Trophoblast cell (in vitro differentiated cells and primary cell): ENCODE results near the gene CHMP4A.

Experiments
- DNase-seq, 2 donors: peaks; one replicate each; pipeline ENCODE4 v3.0.0-alpha.2; 2016
- H2AFZ ChIP-seq: 2 replicates; pipeline ENCODE4 v1.6.1; 2013; ENCODE audit warnings: low read length, moderate library complexity, mild to moderate bottlenecking; ENCODE audit not compliant: insufficient read depth, poor library complexity
- H2AK5ac ChIP-seq: 2 replicates; pipeline ENCODE4 v1.6.1; 2013; ENCODE audit warnings: mild to moderate bottlenecking, low read length
- H2BK120ac ChIP-seq: 2 replicates; pipeline ENCODE4 v1.6.1; 2013; ENCODE audit warnings: low read length, mild to moderate bottlenecking, moderate library complexity; ENCODE audit not compliant: insufficient read depth, poor library complexity
- H2BK12ac ChIP-seq: 2 replicates; pipeline ENCODE4 v1.6.1; 2013; ENCODE audit warnings: mild to moderate bottlenecking, low read length, moderate library complexity
- H2BK5ac ChIP-seq: 2 replicates; pipeline ENCODE4 v1.6.1; 2013; ENCODE audit warnings: low read length, low read depth, moderate library complexity, mild to moderate bottlenecking; ENCODE audit not compliant: poor library complexity
- H3K14ac ChIP-seq: 2 replicates; pipeline ENCODE4 v1.6.1; 2013; ENCODE audit warnings: mild to moderate bottlenecking, low read length
- H3K18ac ChIP-seq: 2 replicates; pipeline ENCODE4 v1.6.1; 2013; ENCODE audit warnings: mild to moderate bottlenecking, low read length
- H3K23ac ChIP-seq: 2 replicates; pipeline ENCODE4 v1.6.1; 2013; ENCODE audit warnings: low read length
- H3K27ac ChIP-seq: 2 replicates; pipeline ENCODE4 v1.5.1; 2013; ENCODE audit warnings: low read depth, mild to moderate bottlenecking, inconsistent platforms, low read length, moderate library complexity
- H3K27me3 ChIP-seq: 2 replicates; pipeline ENCODE4 v1.6.1; 2013; ENCODE audit warnings: inconsistent platforms, mild to moderate bottlenecking, low read length, moderate library complexity; ENCODE audit not compliant: insufficient read depth
- H3K36me3 ChIP-seq, 2 experiments: 1 replicate in 1 of 2; 2 replicates in 1 of 2; pipeline ENCODE4 v1.6.1; 2013; ENCODE audit warnings: low read length in 2 of 2, mild to moderate bottlenecking in 2 of 2, moderate library complexity in 1 of 2; ENCODE audit not compliant: insufficient read depth in 2 of 2, control insufficient read depth in 1 of 2
- H3K4ac ChIP-seq: 2 replicates; pipeline ENCODE4 v1.6.1; 2013; ENCODE audit warnings: low read depth, mild to moderate bottlenecking, low read length, moderate library complexity
- H3K4me1 ChIP-seq, 2 experiments: 1 replicate in 1 of 2; 2 replicates in 1 of 2; pipeline ENCODE4 v1.6.1; 2013; ENCODE audit warnings: low read length in 2 of 2, mild to moderate bottlenecking in 2 of 2, moderate library complexity in 1 of 2; ENCODE audit not compliant: insufficient read depth in 2 of 2, control insufficient read depth in 1 of 2
- H3K4me2 ChIP-seq: 2 replicates; pipeline ENCODE4 v1.6.1; 2013; ENCODE audit warnings: inconsistent platforms, mild to moderate bottlenecking, low read length, moderate library complexity
- H3K4me3 ChIP-seq: 2 replicates; pipeline ENCODE4 v1.5.1; 2013; ENCODE audit warnings: mild to moderate bottlenecking, low read depth, low read length, inconsistent platforms
- H3K79me1 ChIP-seq: one replicate; pipeline ENCODE4 v1.6.1; 2013; ENCODE audit warnings: low read length
- H3K79me2 ChIP-seq: 2 replicates; pipeline ENCODE4 v1.6.1; 2013; ENCODE audit warnings: low read length, mild to moderate bottlenecking; ENCODE audit not compliant: control insufficient read depth, insufficient read depth, poor library complexity
- H3K9ac ChIP-seq: 2 replicates; pipeline ENCODE4 v1.6.1; 2013; ENCODE audit warnings: mild to moderate bottlenecking, low read length
- H3K9me3 ChIP-seq: 2 replicates; pipeline ENCODE4 v1.6.1; 2013; ENCODE audit warnings: low read depth, mild to moderate bottlenecking, control low read depth, inconsistent platforms, low read length; ENCODE audit not compliant: insufficient read depth
- H4K12ac ChIP-seq: 2 replicates; pipeline ENCODE4 v1.6.1; 2013; ENCODE audit warnings: low read depth, mild to moderate bottlenecking, low read length, moderate library complexity
- H4K8ac ChIP-seq: 2 replicates; pipeline ENCODE4 v1.6.1; 2013; ENCODE audit warnings: low read depth, mild to moderate bottlenecking, low read length, moderate library complexity
- H4K91ac ChIP-seq: one replicate; pipeline ENCODE4 v1.6.1; 2013; ENCODE audit warnings: low read depth, mild to moderate bottlenecking, low read length, moderate library complexity
- WGBS: extraction: QIAGEN DNeasy Blood & Tissue Kit; methylation state at CpG from one replicate; pipeline ENCODE4 v1.1.7; 2013; ENCODE audit warnings: missing lambda C conversion rate; ENCODE audit not compliant: insufficient read length, insufficient coverage; ENCODE audit errors: extremely low coverage; 5-methylcytosine and 5-hydroxymethylcytosine counted together

The CHMP4A gene

DNA sequence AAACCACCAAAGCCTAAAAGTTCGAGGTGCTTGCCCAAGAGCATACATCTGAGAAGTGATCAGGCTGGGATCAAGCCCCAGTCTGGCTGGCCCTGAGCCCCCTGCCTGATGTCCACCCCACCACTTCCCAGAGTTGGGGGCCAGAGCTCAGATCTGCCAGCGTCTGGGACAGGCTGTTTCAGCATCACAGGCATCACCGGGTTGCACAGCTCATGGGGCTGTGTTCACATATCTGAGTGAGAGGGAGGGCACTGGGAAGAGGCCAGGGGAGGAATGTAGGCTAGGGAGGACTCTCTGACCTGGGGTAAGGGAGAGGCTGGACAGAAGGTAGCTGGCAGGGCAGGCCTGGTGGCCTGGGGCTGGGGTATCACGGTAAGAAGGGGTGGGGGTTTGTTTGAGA, 43.7 kb upstream of the CHMP4A start:
- H3K27me3 ChIP-seq = no peaks in the 10 kb centered on the region
- no CpG with 5 or more reads among the region's 4 CpGs for WGBS
- H3K14ac ChIP-seq = no peak overlapping the region
- H2BK120ac ChIP-seq = no peak overlapping the region
- H3K23ac ChIP-seq = no peak overlapping the region
- H2AFZ ChIP-seq = no peak overlapping the region
- H3K4me2 ChIP-seq = no peak overlapping the region
- no peak overlapping the region for H3K18ac ChIP-seq
- no peak overlapping the region for H4K8ac ChIP-seq
- DNase-seq = no peak
- no peak overlapping the region for H2AK5ac ChIP-seq
- no peak overlapping the region for H2BK5ac ChIP-seq
- H3K4me1 ChIP-seq = peaks cover 5 to 11% of the 10 kb centered on the region in 2 experiments
- no peaks in the 10 kb centered on the region for H3K79me2 ChIP-seq
- no peak overlapping the region for H4K91ac ChIP-seq
- peaks cover 5% of the 10 kb centered on the region for H3K79me1 ChIP-seq
- no peak overlapping the region for H3K27ac ChIP-seq
- H3K9me3 ChIP-seq = peaks cover 1% of the 10 kb centered on the region
- no peak overlapping the region for H3K4me3 ChIP-seq
- H4K12ac ChIP-seq = no peak overlapping the region
- no peak overlapping the region for H2BK12ac ChIP-seq
- H3K36me3 ChIP-seq = peaks cover 63 to 68% of the 10 kb centered on the region in 2 experiments
- no peak overlapping the region for H3K4ac ChIP-seq
- no peak overlapping the region for H3K9ac ChIP-seq

DNA sequence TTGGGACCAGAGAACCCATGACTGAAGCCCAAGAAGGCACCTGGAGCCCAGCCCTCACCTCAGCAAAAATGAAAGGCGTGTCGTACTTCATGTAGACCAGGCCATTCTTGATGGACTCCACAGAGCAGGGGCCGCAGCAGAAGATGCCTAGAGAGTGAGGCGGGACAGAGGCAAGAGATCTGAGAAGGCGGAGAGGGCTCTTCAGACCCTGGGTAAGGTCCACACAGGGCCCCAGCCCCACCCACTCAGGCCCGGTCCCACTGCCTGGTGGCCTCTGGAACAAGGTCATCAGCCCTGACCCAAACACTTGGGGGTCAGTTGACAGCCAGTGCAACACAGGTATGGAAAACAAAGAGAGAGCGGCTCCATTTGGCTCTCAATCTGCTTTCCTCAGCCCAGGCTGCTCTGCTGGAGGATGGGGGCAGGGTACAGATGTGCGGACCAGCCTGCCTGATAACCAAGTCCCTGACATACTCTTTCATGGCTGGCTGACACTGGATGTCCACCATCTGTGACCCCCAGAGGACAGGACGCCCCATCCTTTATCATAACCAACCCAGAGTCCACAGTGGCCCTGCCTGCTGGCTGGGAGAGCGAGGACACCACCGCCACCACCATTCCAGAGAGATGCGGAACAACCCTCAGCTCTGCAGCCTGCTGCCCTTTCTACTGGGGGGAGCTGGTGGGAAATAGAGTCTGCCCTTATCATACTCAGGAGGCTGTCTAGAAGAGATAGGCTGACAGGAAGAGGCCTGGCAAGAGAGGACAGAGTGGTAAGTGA, 42.8 kb upstream of the CHMP4A start:
- Histone ChIP-seq H2BK120ac (no peak overlapping the region), H2BK12ac (no peak overlapping the region), H3K14ac (no peak overlapping the region), H4K8ac (no peak overlapping the region), H4K91ac (no peak overlapping the region), H4K12ac (no peak overlapping the region), H3K4me3 (no peak overlapping the region), H2AFZ (no peak overlapping the region), H2BK5ac (no peak overlapping the region), H3K4ac (no peak overlapping the region), H3K9ac (no peak overlapping the region), H3K27ac (no peak overlapping the region), H3K4me1 (peaks cover 3 to 6% of the 10 kb centered on the region in 2 experiments), H3K9me3 (peaks cover 1% of the 10 kb centered on the region), H3K36me3 (peaks cover 68 to 72% of the 10 kb centered on the region in 2 experiments), H3K79me1 (peaks cover 3% of the 10 kb centered on the region), H3K79me2 (no peaks in the 10 kb centered on the region), H3K4me2 (no peak overlapping the region), H3K23ac (no peak overlapping the region), H2AK5ac (no peak overlapping the region), H3K18ac (no peak overlapping the region), H3K27me3 (no peaks in the 10 kb centered on the region)
- WGBS = no CpG with 5 or more reads among the region's 12 CpGs
- DNase-seq = no peak

DNA sequence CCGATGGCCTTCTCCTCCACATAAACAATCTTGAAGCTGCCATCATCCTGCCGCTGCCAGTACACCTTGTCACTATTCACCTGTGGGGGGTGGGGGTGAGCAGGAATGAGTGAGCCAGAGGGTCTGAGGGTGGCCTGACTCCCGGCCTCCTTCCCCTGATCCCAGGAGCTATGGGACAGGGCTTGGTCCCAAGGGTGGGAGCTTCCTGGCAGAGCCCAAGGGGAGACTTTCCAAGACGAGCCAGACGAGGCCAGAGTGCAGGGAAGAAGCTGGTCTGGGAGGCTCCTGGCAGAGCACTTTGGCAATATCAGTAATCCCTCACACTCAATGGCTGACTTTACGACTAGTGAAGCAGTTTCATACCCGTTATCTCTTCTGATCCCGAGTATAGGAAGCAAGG, 42.1 kb upstream of the CHMP4A start:
- no peak overlapping the region for H2BK12ac ChIP-seq
- no peak overlapping the region for H3K9ac ChIP-seq
- no peak overlapping the region for H4K91ac ChIP-seq
- no peaks in the 10 kb centered on the region for H3K79me2 ChIP-seq
- H3K4me1 ChIP-seq = peaks cover 3 to 4% of the 10 kb centered on the region in 2 experiments
- no peak overlapping the region for H2BK120ac ChIP-seq
- no peak overlapping the region for H3K27ac ChIP-seq
- no peak overlapping the region for H3K4ac ChIP-seq
- H3K4me3 ChIP-seq = no peak overlapping the region
- H4K8ac ChIP-seq = no peak overlapping the region
- H2AK5ac ChIP-seq = no peak overlapping the region
- no peak overlapping the region for H3K4me2 ChIP-seq
- no peak overlapping the region for H2AFZ ChIP-seq
- H3K18ac ChIP-seq = no peak overlapping the region
- no peak overlapping the region for H3K14ac ChIP-seq
- DNase-seq = no peak
- H3K23ac ChIP-seq = no peak overlapping the region
- no CpG with 5 or more reads among the region's 8 CpGs for WGBS
- peaks cover 1% of the 10 kb centered on the region for H3K9me3 ChIP-seq
- no peak overlapping the region for H2BK5ac ChIP-seq
- H3K79me1 ChIP-seq = peaks cover 3% of the 10 kb centered on the region
- peaks cover 65 to 70% of the 10 kb centered on the region in 2 experiments for H3K36me3 ChIP-seq
- H3K27me3 ChIP-seq = no peaks in the 10 kb centered on the region
- H4K12ac ChIP-seq = no peak overlapping the region

DNA sequence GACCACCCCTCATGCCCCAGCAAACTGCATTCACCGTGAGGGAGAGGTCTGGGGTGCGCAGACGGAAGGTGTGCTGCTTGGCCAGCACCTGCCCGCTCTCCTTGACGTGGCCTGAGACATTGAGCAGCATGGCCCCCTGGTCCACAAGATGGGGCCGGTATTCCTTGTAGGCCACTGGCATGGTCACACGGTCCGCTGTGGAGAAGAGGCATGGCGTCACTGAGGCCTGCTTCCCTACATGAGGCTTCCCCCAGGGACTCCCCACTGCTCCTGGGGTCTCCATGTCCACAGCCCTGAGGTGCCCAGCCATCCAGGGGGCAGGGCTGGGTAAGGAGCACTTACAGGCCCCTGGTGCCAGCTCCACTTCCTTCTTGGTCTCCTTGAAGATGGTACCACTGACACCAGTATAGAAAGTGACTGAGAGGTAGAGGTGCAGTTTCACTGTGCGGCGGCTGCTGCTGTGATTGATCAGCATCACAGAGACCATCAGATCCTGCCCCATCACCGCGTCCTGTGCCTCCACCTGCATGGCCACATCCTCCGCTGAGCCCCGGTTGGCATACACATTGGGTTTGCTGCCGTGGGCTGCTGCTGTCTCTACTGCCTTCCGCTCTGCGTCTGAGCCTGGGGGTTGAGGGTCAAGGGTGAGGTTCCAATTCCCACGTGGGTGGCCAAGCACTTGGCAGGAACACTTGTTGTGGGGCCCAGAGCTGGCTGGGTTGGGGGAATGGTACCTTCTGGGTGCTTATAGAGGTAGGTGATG, 41.5 kb upstream of the CHMP4A start:
- no peak overlapping the region for H4K12ac ChIP-seq
- H2AK5ac ChIP-seq = no peak overlapping the region
- peaks cover 3 to 4% of the 10 kb centered on the region in 2 experiments for H3K4me1 ChIP-seq
- peaks cover 3% of the 10 kb centered on the region for H3K79me1 ChIP-seq
- H4K8ac ChIP-seq = no peak overlapping the region
- no peak overlapping the region for H3K23ac ChIP-seq
- no peak for DNase-seq
- H4K91ac ChIP-seq = no peak overlapping the region
- H3K18ac ChIP-seq = no peak overlapping the region
- no peak overlapping the region for H2BK12ac ChIP-seq
- peaks cover 64 to 67% of the 10 kb centered on the region in 2 experiments for H3K36me3 ChIP-seq
- H3K79me2 ChIP-seq = no peaks in the 10 kb centered on the region
- no peaks in the 10 kb centered on the region for H3K27me3 ChIP-seq
- H3K27ac ChIP-seq = no peak overlapping the region
- no peak overlapping the region for H2BK120ac ChIP-seq
- no peak overlapping the region for H3K14ac ChIP-seq
- no peak overlapping the region for H3K4me2 ChIP-seq
- no CpG with 5 or more reads among the region's 19 CpGs for WGBS
- no peak overlapping the region for H3K4me3 ChIP-seq
- peaks cover 1% of the 10 kb centered on the region for H3K9me3 ChIP-seq
- no peak overlapping the region for H2BK5ac ChIP-seq
- no peak overlapping the region for H2AFZ ChIP-seq
- H3K9ac ChIP-seq = no peak overlapping the region
- H3K4ac ChIP-seq = no peak overlapping the region
